ENCODE measurements around the gene NHS.

The NHS gene

GRCh38 chrX:17374619-17375366, at the start of gene NHS:
Gene NHS, plus strand, starts transcription at chrX:17375200. Its CDS starts 558 bp downstream, at chrX:17375758.
- DNase-seq = peak; percentile 79

- DNase-seq = no peak
Measured at GRCh38 chrX:17328837-17329236, 46.2 kb upstream of the NHS start.

GRCh38 chrX:17336377-17336776, 38.6 kb upstream of the NHS start:
- no peak for DNase-seq

GRCh38 chrX:17355976-17356375, 19.0 kb upstream of the NHS start:
- DNase-seq = no peak

GRCh38 chrX:17359500-17359899, 15.5 kb upstream of the NHS start:
- DNase-seq = peak; percentile 32

GRCh38 chrX:17361620-17362019, 13.4 kb upstream of the NHS start:
- no peak for DNase-seq

GRCh38 chrX:17368002-17368401, 7.0 kb upstream of the NHS start:
- DNase-seq = no peak

GRCh38 chrX:17369309-17369708, 5.7 kb upstream of the NHS start:
- DNase-seq = no peak

- DNase-seq = no peak
Measured at GRCh38 chrX:17370191-17370590, 4.8 kb upstream of the NHS start.

- no peak for DNase-seq
Measured at GRCh38 chrX:17372052-17372451, 2.9 kb upstream of the NHS start.

GRCh38 chrX:17373337-17373736, 1.7 kb upstream of the NHS start:
- DNase-seq = no peak

GRCh38 chrX:17375367-17375636, 302 bp downstream of the NHS start:
- DNase-seq = no peak

GRCh38 chrX:17375637-17376430, 834 bp downstream of the NHS start:
- DNase-seq = no peak

GRCh38 chrX:17376431-17377077, 1.6 kb downstream of the NHS start:
- DNase-seq = no peak

- DNase-seq = peak; percentile 27
Measured at GRCh38 chrX:17377091-17377717, 2.2 kb downstream of the NHS start.

- no peak for DNase-seq
Measured at GRCh38 chrX:17377795-17378194, 2.8 kb downstream of the NHS start.

- no peak for DNase-seq
Measured at GRCh38 chrX:17380221-17380620, 5.2 kb downstream of the NHS start.

- peak; percentile 49 for DNase-seq
Measured at GRCh38 chrX:17390419-17390850, 15.4 kb downstream of the NHS start.

- DNase-seq = peak; percentile 39
Measured at GRCh38 chrX:17395154-17395553, 20.2 kb downstream of the NHS start.

GRCh38 chrX:17397074-17397473, 22.1 kb downstream of the NHS start:
- peak; percentile 52 for DNase-seq

- DNase-seq = no peak
Measured at GRCh38 chrX:17403189-17403691, 28.2 kb downstream of the NHS start.

- DNase-seq = no peak
Measured at GRCh38 chrX:17403972-17404371, 29.0 kb downstream of the NHS start.
